NCI-H1092 (cell line): ENCODE data around the gene SUCNR1.
"Not testable (repeated sequence)": the region's sequence is repeated elsewhere in the genome, so short reads cannot be mapped to it uniquely, and the experiment has no call there.

Experiments
- DNase-seq: peaks from one replicate; lab custom pipeline; 2025; lab: John Stamatoyannopoulos, UW

SUCNR1 gene

GRCh38 chr3:151873398-151873797 is at the start of gene SUCNR1:
Gene SUCNR1, plus strand, starts transcription at chr3:151873643. Its CDS starts 6,250 bp downstream, at chr3:151879893.
- no peak for DNase-seq

- DNase-seq = no peak
Observed at GRCh38 chr3:151827816-151828215, 45.6 kb upstream of the SUCNR1 start.

- DNase-seq = no peak
Observed at GRCh38 chr3:151835751-151836525, 37.5 kb upstream of the SUCNR1 start.

GRCh38 chr3:151837057-151837456 is 36.4 kb upstream of the SUCNR1 start:
- DNase-seq = no peak

GRCh38 chr3:151838574-151839312 is 34.7 kb upstream of the SUCNR1 start:
- peak; percentile 54 for DNase-seq

GRCh38 chr3:151839313-151839631 is 34.2 kb upstream of the SUCNR1 start:
- DNase-seq = no peak

GRCh38 chr3:151841801-151842200 is 31.6 kb upstream of the SUCNR1 start:
- no peak for DNase-seq

GRCh38 chr3:151843275-151843674 is 30.2 kb upstream of the SUCNR1 start:
- DNase-seq = no peak

GRCh38 chr3:151845306-151845905 is 28.0 kb upstream of the SUCNR1 start:
- no peak for DNase-seq

- not testable (repeated sequence) for DNase-seq
Observed at GRCh38 chr3:151850065-151850464, 23.4 kb upstream of the SUCNR1 start.

GRCh38 chr3:151852074-151852811 is 21.2 kb upstream of the SUCNR1 start:
- DNase-seq = no peak

GRCh38 chr3:151856118-151856517 is 17.3 kb upstream of the SUCNR1 start:
- DNase-seq = no peak

GRCh38 chr3:151856641-151857040 is 16.8 kb upstream of the SUCNR1 start:
- DNase-seq = no peak

- no peak for DNase-seq
Observed at GRCh38 chr3:151859233-151859673, 14.2 kb upstream of the SUCNR1 start.

- no peak for DNase-seq
Observed at GRCh38 chr3:151859905-151860304, 13.5 kb upstream of the SUCNR1 start.

- DNase-seq = no peak
Observed at GRCh38 chr3:151863611-151864010, 9.8 kb upstream of the SUCNR1 start.

- DNase-seq = no peak
Observed at GRCh38 chr3:151864423-151865101, 8.9 kb upstream of the SUCNR1 start.

- DNase-seq = no peak
Observed at GRCh38 chr3:151866711-151867410, 6.6 kb upstream of the SUCNR1 start.

GRCh38 chr3:151867666-151868065 is 5.8 kb upstream of the SUCNR1 start:
- DNase-seq = no peak

- DNase-seq = no peak
Observed at GRCh38 chr3:151869181-151869580, 4.3 kb upstream of the SUCNR1 start.
